Thoracic aorta (tissue), 2 donors: ENCODE data around the gene KRT39. TPM values are rescaled to one million over a fixed set of nuclear protein-coding genes. Genes with fewer than 3 reads are reported as not detected.

Experiments used
- ATAC-seq: fragments of 150-250 bp; one replicate; pipeline ENCODE4 v1.8.0; 2017; ENCODE audit warnings: low read depth; ENCODE audit not compliant: insufficient number of reproducible peaks, low FRiP score
- DNase-seq: peaks from one replicate; pipeline ENCODE4 v3.0.0-alpha.2; 2020; ENCODE audit warnings: low spot score
- H3K27ac ChIP-seq, 2 donors: fragments of 200-600 bp; sonication (generic); 1 replicate in 1 of 2; 2 replicates in 1 of 2; pipeline ENCODE4 v1.5.1; 2016; ENCODE audit warnings: mild to moderate bottlenecking in 2 of 2, moderate library complexity in 2 of 2
- H3K27me3 ChIP-seq: fragments of 200-600 bp; sonication (generic); replicated peaks from 2 replicates; pipeline ENCODE4 v1.6.0; 2016; ENCODE audit warnings: mild to moderate bottlenecking; ENCODE audit not compliant: insufficient read depth
- H3K36me3 ChIP-seq: fragments of 200-600 bp; sonication (generic); one replicate; pipeline ENCODE4 v1.5.1; 2016
- H3K4me1 ChIP-seq, 2 donors: fragments of 200-600 bp; sonication (generic); 1 replicate in 1 of 2; 2 replicates in 1 of 2; pipeline versions ENCODE4 v1.5.1 to v1.6.0; 2016; ENCODE audit warnings: low read depth in 2 of 2, mild to moderate bottlenecking in 1 of 2; ENCODE audit not compliant: control insufficient read depth in 1 of 2
- H3K4me3 ChIP-seq: fragments of 200-600 bp; sonication (generic); 2 replicates; pipeline ENCODE4 v1.5.1; 2016; ENCODE audit warnings: mild to moderate bottlenecking
- H3K9me3 ChIP-seq: fragments of 200-600 bp; sonication (generic); 2 replicates; pipeline ENCODE4 v1.5.1; 2016
- total RNA-seq, 2 donors: library from RNA; depleted of rRNA; stranded (reverse); fragments of >200 nt; gene quantifications; one replicate each; pipeline versions ENCODE4 v1.1.0 to v1.2.3, GENCODE V29; 2016
- TF ChIP-seq, protein P1 (sequence below): fragments of 200-600 bp; sonication (generic); IDR thresholded peaks from one replicate; pipeline ENCODE4 v1.5.1; 2019; ENCODE audit warnings: antibody characterized with exemption

KRT39 gene
- total RNA-seq, 2 donors from 2014 or later: not detected

DNA sequence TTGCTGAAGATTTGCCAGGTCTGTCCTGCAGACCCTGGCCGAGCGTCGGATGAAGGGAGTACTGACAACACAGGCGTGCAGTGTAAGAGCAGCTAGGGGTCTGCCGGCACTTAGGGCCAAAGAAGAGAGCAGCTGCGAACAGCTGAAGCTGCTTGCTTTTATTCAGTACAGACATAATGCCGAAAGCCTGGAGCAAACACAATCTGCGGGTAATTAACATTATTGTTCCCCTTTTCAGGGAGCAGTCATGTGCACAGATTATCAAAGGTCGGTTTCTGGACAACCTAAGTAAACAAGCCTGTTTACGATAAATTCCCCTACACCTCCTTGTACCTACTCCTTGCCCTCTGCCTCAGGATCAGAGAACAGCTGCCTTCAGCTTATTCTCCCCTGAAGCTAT is 17.3 kb downstream of the KRT39 start:
- no peaks in the 10 kb centered on the region for H3K36me3 ChIP-seq
- ATAC-seq: no peak

DNA sequence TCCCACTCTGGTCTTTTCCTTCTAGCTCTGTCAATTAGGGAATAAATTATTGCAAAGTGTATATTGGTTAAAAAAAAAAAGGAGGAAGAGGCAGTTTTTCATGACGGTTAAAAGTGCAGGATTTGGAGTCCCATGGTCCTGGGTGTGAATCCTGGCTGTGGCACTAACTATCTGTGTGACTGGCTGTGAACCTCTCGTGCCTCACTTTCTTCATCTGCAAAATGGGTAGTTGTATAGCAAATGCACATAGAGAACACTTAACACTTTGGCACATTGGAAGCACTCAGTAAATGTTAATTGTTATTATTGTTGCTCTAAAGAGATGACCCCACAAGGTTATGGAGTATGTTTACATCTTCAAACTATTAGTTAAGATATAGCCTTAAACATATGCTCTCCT is 18.8 kb downstream of the KRT39 start:
- Histone ChIP-seq H3K27me3 (no peaks in the 10 kb centered on the region), H3K9me3 (no peaks in the 10 kb centered on the region), H3K36me3 (no peaks in the 10 kb centered on the region), H3K4me3 (no peak overlapping the region), H3K4me1 (no peaks in the 10 kb centered on the region), H3K27ac (no peak overlapping the region)
- DNase-seq (no peak), ATAC-seq (no peak)
- TF ChIP-seq, protein P1, sequence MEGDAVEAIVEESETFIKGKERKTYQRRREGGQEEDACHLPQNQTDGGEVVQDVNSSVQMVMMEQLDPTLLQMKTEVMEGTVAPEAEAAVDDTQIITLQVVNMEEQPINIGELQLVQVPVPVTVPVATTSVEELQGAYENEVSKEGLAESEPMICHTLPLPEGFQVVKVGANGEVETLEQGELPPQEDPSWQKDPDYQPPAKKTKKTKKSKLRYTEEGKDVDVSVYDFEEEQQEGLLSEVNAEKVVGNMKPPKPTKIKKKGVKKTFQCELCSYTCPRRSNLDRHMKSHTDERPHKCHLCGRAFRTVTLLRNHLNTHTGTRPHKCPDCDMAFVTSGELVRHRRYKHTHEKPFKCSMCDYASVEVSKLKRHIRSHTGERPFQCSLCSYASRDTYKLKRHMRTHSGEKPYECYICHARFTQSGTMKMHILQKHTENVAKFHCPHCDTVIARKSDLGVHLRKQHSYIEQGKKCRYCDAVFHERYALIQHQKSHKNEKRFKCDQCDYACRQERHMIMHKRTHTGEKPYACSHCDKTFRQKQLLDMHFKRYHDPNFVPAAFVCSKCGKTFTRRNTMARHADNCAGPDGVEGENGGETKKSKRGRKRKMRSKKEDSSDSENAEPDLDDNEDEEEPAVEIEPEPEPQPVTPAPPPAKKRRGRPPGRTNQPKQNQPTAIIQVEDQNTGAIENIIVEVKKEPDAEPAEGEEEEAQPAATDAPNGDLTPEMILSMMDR: no peak

More for the DNA sequence above, 17.3 kb downstream of the KRT39 start:
- no peak for DNase-seq
- Histone ChIP-seq H3K4me3 (no peak overlapping the region), H3K9me3 (no peaks in the 10 kb centered on the region), H3K4me1 (no peaks in the 10 kb centered on the region), H3K27ac (no peak overlapping the region), H3K27me3 (no peaks in the 10 kb centered on the region)
- TF ChIP-seq, protein P1: no peak

DNA sequence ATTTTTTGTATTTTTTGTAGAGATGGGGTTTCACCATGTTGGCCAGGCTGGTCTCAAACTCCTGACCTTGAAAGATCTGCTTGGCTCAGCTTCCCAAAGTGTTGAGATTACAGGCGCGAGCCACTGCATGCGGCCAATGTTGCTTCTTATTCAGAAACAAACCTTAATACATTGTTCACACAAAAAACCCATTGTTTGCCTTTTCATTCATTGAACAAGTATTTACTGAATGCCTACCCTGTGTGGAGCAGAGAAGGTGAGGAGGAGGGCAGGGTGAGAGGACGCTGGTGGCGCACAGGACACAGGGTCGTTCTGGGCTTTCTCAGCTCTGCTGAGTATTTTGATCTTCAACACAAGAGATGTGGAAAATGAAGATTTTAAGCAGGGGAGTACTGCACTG is 21.3 kb downstream of the KRT39 start:
- DNase-seq (no peak), ATAC-seq (no peak)
- Histone ChIP-seq H3K36me3 (no peaks in the 10 kb centered on the region), H3K9me3 (no peaks in the 10 kb centered on the region), H3K4me3 (no peak overlapping the region), H3K27me3 (no peaks in the 10 kb centered on the region), H3K27ac (no peak overlapping the region), H3K4me1 (no peaks in the 10 kb centered on the region)
- TF ChIP-seq, protein P1: no peak

DNA sequence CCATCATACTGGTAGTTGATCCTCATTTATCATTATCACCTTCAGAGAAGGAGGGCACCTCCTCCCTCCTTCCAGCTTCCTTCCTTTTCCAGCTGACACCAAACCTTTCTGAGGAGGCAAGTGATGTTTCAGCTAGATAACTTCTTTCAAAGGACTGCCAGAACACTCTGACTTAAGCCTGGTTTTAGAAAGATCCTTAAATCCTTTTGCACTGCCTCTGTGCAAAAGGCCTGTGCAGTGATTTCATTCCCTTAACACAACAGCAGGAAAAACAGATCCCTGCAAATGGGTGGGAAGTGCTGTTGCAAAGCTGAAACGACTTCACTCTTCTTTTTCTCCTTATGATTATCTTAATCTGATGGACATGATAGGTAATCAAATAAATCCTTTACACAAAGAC is 22.2 kb downstream of the KRT39 start:
- Histone ChIP-seq H3K27me3 (no peaks in the 10 kb centered on the region), H3K27ac (no peak overlapping the region), H3K4me3 (no peak overlapping the region), H3K9me3 (no peaks in the 10 kb centered on the region), H3K36me3 (no peaks in the 10 kb centered on the region), H3K4me1 (no peaks in the 10 kb centered on the region)
- no peak for DNase-seq
- ATAC-seq: no peak
- TF ChIP-seq, protein P1: no peak

DNA sequence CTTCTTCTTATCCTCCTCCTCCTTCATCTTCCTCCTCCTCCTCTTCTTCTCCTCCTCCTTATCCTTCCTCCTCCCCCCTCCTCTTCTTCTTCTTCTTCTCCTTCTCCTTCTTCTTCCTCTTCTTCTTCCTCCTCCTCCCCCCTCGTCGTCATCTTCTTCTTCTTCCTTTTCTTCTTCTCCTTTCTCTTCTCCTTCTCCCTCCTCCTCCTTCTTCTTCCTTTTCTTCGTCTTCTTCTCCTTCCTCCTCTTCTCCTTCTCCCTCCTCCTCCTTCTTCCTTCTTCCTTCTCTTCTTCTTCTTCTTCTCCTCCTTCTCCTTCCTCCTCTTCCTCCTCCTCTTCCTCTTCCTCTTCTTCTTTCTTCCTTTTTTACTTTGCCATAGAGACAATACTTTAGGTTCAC is 24.2 kb downstream of the KRT39 start:
- no peaks in the 10 kb centered on the region for H3K27me3 ChIP-seq
- TF ChIP-seq, protein P1: no peak
- no peak for DNase-seq
- ATAC-seq: no peak
- H3K36me3 ChIP-seq: no peaks in the 10 kb centered on the region
- H3K27ac ChIP-seq: no peak overlapping the region
- H3K4me3 ChIP-seq: no peak overlapping the region
- H3K4me1 ChIP-seq: no peaks in the 10 kb centered on the region
- H3K9me3 ChIP-seq: no peaks in the 10 kb centered on the region
